Colonic mucosa (tissue), 4 donors: ENCODE data around the gene OR10H4. TPM values are rescaled to one million over a fixed set of nuclear protein-coding genes. Genes with fewer than 3 reads are reported as not detected.
"Not testable (repeated sequence)": the region's sequence is repeated elsewhere in the genome, so short reads cannot be mapped to it uniquely, and the experiment has no call there.

Experiments
- DNase-seq: peaks from one replicate; pipeline ENCODE4 v3.0.0-alpha.2; 2020
- H3K27ac ChIP-seq: fragments of 200-600 bp; one replicate; pipeline ENCODE4 v1.8.0; 2021
- H3K27me3 ChIP-seq: fragments of 200-600 bp; one replicate; pipeline ENCODE4 v1.8.0; 2021
- H3K36me3 ChIP-seq: fragments of 200-600 bp; one replicate; pipeline ENCODE4 v1.8.0; 2021
- H3K4me1 ChIP-seq: fragments of 200-600 bp; one replicate; pipeline ENCODE4 v1.8.0; 2021; ENCODE audit warnings: mild to moderate bottlenecking
- H3K4me3 ChIP-seq: fragments of 200-600 bp; one replicate; pipeline ENCODE4 v1.8.0; 2021
- H3K9ac ChIP-seq, 2 donors: one replicate each; pipeline ENCODE4 v1.7.0; 2013; ENCODE audit warnings: control low read depth in 2 of 2, low read depth in 2 of 2, low read length in 2 of 2
- H3K9me3 ChIP-seq: fragments of 200-600 bp; one replicate; pipeline ENCODE4 v1.8.0; 2021
- intact Hi-C: fragments of 100-400 bp; cut with DNase I; formaldehyde crosslinking; loops from one replicate; pipeline ENCODE4 v1.14.1; 2022
- total RNA-seq, 2 donors: library from RNA; stranded (reverse); fragmentation: NEBNext Ultra II Directional in 1 of 2; extraction: Animal tissue kit (Norgen Biotek cat#: 25700) in 1 of 2; gene quantifications; one replicate each; pipeline ENCODE4 v1.2.1, GENCODE V29; 2021
- TF ChIP-seq, protein P1 (sequence below): fragments of 200-600 bp; IDR thresholded peaks from one replicate; pipeline ENCODE4 v1.8.0; 2022; ENCODE audit warnings: antibody characterized with exemption, mild to moderate bottlenecking
- donor health status: healthy.
- donor health status: DM: no; HTN: no; CAD: no.
- donor health status: DM: no; HTN: no; CAD: no.

The OR10H4 gene
- total RNA-seq, 2 donors from 2014 or later, result not detected

DNA sequence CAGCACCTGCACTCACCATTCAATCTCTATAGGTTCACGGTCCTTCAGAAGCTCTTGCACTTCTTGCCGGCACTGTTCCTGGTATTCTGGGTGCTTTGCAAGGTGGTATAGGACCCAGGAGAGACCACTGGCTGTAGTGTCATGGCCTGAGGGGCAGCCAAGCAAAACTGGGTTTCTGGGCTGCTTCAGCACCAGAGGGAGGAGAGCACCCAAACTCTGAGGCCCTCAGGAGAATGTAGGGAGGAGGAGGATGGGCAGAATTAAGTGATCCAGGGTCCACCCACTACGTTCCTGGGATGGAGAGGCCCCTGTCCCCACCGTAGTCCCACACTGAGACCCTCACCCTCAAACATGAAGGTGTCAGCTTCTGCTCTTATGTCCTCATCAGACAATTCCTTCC lies 26.8 kb upstream of the OR10H4 start:
- Histone ChIP-seq H3K4me3 (no peak overlapping the region), H3K36me3 (no peaks in the 10 kb centered on the region), H3K9me3 (no peaks in the 10 kb centered on the region), H3K9ac (no peak overlapping the region), H3K27me3 (no peaks in the 10 kb centered on the region), H3K4me1 (no peaks in the 10 kb centered on the region), H3K27ac (no peak overlapping the region)
- DNase-seq, result no peak
- intact Hi-C loops, result no loop called here
- TF ChIP-seq, protein P1, sequence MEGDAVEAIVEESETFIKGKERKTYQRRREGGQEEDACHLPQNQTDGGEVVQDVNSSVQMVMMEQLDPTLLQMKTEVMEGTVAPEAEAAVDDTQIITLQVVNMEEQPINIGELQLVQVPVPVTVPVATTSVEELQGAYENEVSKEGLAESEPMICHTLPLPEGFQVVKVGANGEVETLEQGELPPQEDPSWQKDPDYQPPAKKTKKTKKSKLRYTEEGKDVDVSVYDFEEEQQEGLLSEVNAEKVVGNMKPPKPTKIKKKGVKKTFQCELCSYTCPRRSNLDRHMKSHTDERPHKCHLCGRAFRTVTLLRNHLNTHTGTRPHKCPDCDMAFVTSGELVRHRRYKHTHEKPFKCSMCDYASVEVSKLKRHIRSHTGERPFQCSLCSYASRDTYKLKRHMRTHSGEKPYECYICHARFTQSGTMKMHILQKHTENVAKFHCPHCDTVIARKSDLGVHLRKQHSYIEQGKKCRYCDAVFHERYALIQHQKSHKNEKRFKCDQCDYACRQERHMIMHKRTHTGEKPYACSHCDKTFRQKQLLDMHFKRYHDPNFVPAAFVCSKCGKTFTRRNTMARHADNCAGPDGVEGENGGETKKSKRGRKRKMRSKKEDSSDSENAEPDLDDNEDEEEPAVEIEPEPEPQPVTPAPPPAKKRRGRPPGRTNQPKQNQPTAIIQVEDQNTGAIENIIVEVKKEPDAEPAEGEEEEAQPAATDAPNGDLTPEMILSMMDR, result no peak

GRCh38 chr19:15923702-15924101 lies 25.1 kb upstream of the OR10H4 start:
- no peak overlapping the region for H3K4me3 ChIP-seq
- no peaks in the 10 kb centered on the region for H3K36me3 ChIP-seq

DNA sequence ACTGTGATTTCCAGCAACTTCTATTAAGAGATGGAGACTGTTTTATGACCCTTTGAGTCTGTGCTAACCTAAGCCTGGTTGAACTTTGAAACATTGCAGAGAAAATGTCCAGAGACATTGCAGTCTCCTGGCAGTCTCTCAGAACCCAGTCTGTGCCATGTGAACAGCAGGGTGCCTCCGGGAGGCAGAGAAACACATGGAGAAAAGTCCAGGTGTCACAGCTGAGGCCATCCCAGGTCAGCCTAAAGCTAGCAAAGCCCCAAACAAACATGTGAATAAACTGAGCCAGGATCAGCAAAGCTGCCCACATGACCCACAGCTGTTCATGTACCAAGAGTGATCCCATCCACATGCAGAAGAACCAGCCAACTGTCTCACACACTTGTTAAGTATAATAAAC lies 22.3 kb upstream of the OR10H4 start:
- TF ChIP-seq, protein P1, result no peak
- no peak overlapping the region for H3K27ac ChIP-seq
- intact Hi-C loops, result no loop called here
- H3K4me3 ChIP-seq, result no peak overlapping the region
- DNase-seq, result no peak
- H3K27me3 ChIP-seq, result no peaks in the 10 kb centered on the region
- no peaks in the 10 kb centered on the region for H3K9me3 ChIP-seq
- no peaks in the 10 kb centered on the region for H3K4me1 ChIP-seq
- H3K36me3 ChIP-seq, result no peaks in the 10 kb centered on the region
- H3K9ac ChIP-seq, result no peak overlapping the region

More at GRCh38 chr19:15923702-15924101, 25.1 kb upstream of the OR10H4 start:
- intact Hi-C loops, result no loop called here
- H3K27ac ChIP-seq, result no peak overlapping the region
- H3K4me1 ChIP-seq, result no peaks in the 10 kb centered on the region
- TF ChIP-seq, protein P1, result no peak
- no peak overlapping the region for H3K9ac ChIP-seq
- H3K27me3 ChIP-seq, result no peaks in the 10 kb centered on the region
- DNase-seq, result peak; percentile 61
- H3K9me3 ChIP-seq, result no peaks in the 10 kb centered on the region

GRCh38 chr19:15928321-15928720 lies 20.5 kb upstream of the OR10H4 start:
- Histone ChIP-seq H3K36me3 (no peaks in the 10 kb centered on the region), H3K27me3 (no peaks in the 10 kb centered on the region), H3K9me3 (no peaks in the 10 kb centered on the region), H3K4me1 (no peaks in the 10 kb centered on the region), H3K9ac (no peak overlapping the region), H3K27ac (no peak overlapping the region), H3K4me3 (no peak overlapping the region)
- no peak for DNase-seq
- TF ChIP-seq, protein P1, result no peak
- intact Hi-C loops, result no loop called here

DNA sequence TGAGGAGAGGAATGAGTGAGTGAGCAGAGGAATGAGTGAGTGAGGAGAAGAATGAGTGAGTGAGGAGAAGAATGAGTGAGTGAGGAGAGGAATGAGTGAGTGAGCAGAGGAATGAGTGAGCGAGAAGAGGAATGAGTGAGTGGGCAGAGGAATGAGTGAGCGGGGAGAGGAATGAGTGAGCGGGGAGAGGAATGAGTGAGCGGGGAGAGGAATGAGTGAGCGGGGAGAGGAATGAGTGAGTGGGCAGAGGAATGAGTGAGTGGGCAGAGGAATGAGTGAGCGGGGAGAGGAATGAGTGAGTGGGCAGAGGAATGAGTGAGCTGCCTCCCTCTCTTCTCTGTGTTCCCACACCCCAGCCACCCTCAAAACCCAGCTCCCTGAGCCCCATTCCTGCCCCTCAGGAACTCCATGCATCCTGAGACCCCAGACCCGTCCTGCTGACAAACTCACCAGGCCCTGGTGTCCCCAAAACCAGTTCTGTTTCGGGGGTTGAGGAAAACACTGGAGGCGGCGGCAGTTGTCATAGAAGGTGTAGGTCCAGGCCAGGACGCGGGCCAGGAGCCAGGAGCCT lies 15.0 kb upstream of the OR10H4 start:
- H3K27ac ChIP-seq, intact Hi-C loops, H3K9ac ChIP-seq, H3K4me1 ChIP-seq, H3K4me3 ChIP-seq, DNase-seq, H3K27me3 ChIP-seq, H3K36me3 ChIP-seq, H3K9me3 ChIP-seq: not testable (repeated sequence)

GRCh38 chr19:15934332-15935078 lies 14.3 kb upstream of the OR10H4 start, which contains the start of gene CYP4F11:
CYP4F11 (minus strand) TSS chr19:15934529; CDS start chr19:15934408, 121 bp downstream.
- no peaks in the 10 kb centered on the region for H3K36me3 ChIP-seq
- H3K27me3 ChIP-seq, result no peaks in the 10 kb centered on the region
- H3K9ac ChIP-seq, result peak within 1 kb of the TSS in 1 of 2 donors; percentile 16
- DNase-seq, result peak; percentile 89
- H3K9me3 ChIP-seq, result no peaks in the 10 kb centered on the region
- peak within 1 kb of the TSS; percentile 53 for H3K27ac ChIP-seq
- H3K4me3 ChIP-seq, result no peak within 1 kb of the TSS
- TF ChIP-seq, protein P1, result no peak
- H3K4me1 ChIP-seq, result no peaks in the 10 kb centered on the region
- intact Hi-C loops, result no loop called here
